Glutamatergic neuron (in vitro differentiated cells): ENCODE data around the gene LIPC. TPM values are rescaled to one million over a fixed set of nuclear protein-coding genes. Genes with fewer than 3 reads are reported as not detected.

Experiments
- DNase-seq: peaks from one replicate; pipeline ENCODE4 v3.0.0; 2022
- H3K27ac Mint-ChIP-seq: one replicate; pipeline ENCODE4 v1.8.0; 2020; ENCODE audit warnings: mild to moderate bottlenecking, mixed read lengths, inconsistent platforms; ENCODE audit not compliant: unreplicated experiment
- H3K27me3 Mint-ChIP-seq: one replicate; pipeline ENCODE4 v1.8.0; 2020; ENCODE audit warnings: mild to moderate bottlenecking, moderate library complexity, mixed read lengths, inconsistent platforms; ENCODE audit not compliant: unreplicated experiment
- H3K36me3 Mint-ChIP-seq: one replicate; pipeline ENCODE4 v1.8.0; 2020; ENCODE audit warnings: mild to moderate bottlenecking, mixed read lengths, inconsistent platforms; ENCODE audit not compliant: unreplicated experiment
- H3K4me1 Mint-ChIP-seq: one replicate; pipeline ENCODE4 v1.8.0; 2020; ENCODE audit warnings: mild to moderate bottlenecking, low read depth, mixed read lengths, inconsistent platforms; ENCODE audit not compliant: unreplicated experiment
- H3K4me3 Mint-ChIP-seq: one replicate; pipeline ENCODE4 v1.8.0; 2020; ENCODE audit warnings: mild to moderate bottlenecking, mixed read lengths, inconsistent platforms; ENCODE audit not compliant: unreplicated experiment
- H3K9me3 Mint-ChIP-seq: one replicate; pipeline ENCODE4 v1.8.0; 2020; ENCODE audit warnings: mild to moderate bottlenecking, moderate library complexity, mixed read lengths, inconsistent platforms; ENCODE audit not compliant: unreplicated experiment
- CTCF ChIP-seq: fragments of 200-600 bp; sonication (generic); IDR thresholded peaks from one replicate; pipeline ENCODE4 v1.5.0; 2021; ENCODE audit not compliant: partially characterized antibody, unreplicated experiment
- total RNA-seq: library from RNA; stranded (reverse); fragmentation: NEBNext Ultra II Directional; extraction: Animal tissue kit (Norgen Biotek cat#: 25700); gene quantifications from one replicate; pipeline ENCODE4 v1.2.1, GENCODE V29; 2021; ENCODE audit not compliant: unreplicated experiment

The LIPC gene
- total RNA-seq, 1 donor from 2014 or later: not detected

- Mint-ChIP-seq H3K27me3 (peaks cover 6% of the 10 kb centered on the region), H3K9me3 (peaks cover 5% of the 10 kb centered on the region), H3K36me3 (no peaks in the 10 kb centered on the region), H3K4me3 (no peak overlapping the region), H3K27ac (no peak overlapping the region), H3K4me1 (no peaks in the 10 kb centered on the region)
- no peak for DNase-seq
- no peak for TF ChIP-seq CTCF
These were observed 8.6 kb upstream of the LIPC start for GRCh38 chr15:58423205-58423604.

- TF ChIP-seq CTCF: no peak
- H3K27me3 Mint-ChIP-seq: peaks cover 3% of the 10 kb centered on the region
- DNase-seq: no peak
- H3K4me1 Mint-ChIP-seq: no peaks in the 10 kb centered on the region
- peaks cover 3% of the 10 kb centered on the region for H3K9me3 Mint-ChIP-seq
- no peaks in the 10 kb centered on the region for H3K36me3 Mint-ChIP-seq
- H3K27ac Mint-ChIP-seq: no peak overlapping the region
- no peak overlapping the region for H3K4me3 Mint-ChIP-seq
These were observed 7.8 kb upstream of the LIPC start for GRCh38 chr15:58423831-58424608.

- no peak for DNase-seq
- TF ChIP-seq CTCF: no peak
- no peak overlapping the region for H3K4me3 Mint-ChIP-seq
- H3K27me3 Mint-ChIP-seq: peaks cover 5% of the 10 kb centered on the region
- H3K36me3 Mint-ChIP-seq: no peaks in the 10 kb centered on the region
- no peaks in the 10 kb centered on the region for H3K4me1 Mint-ChIP-seq
- H3K9me3 Mint-ChIP-seq: peaks cover 3% of the 10 kb centered on the region
- no peak overlapping the region for H3K27ac Mint-ChIP-seq
These were observed 7.1 kb upstream of the LIPC start for GRCh38 chr15:58424722-58425121.

GRCh38 chr15:58425185-58425584 lies 6.6 kb upstream of the LIPC start:
- peaks cover 2% of the 10 kb centered on the region for H3K9me3 Mint-ChIP-seq
- peaks cover 5% of the 10 kb centered on the region for H3K27me3 Mint-ChIP-seq
- no peak for DNase-seq
- no peak overlapping the region for H3K27ac Mint-ChIP-seq
- no peaks in the 10 kb centered on the region for H3K36me3 Mint-ChIP-seq
- TF ChIP-seq CTCF: no peak
- no peaks in the 10 kb centered on the region for H3K4me1 Mint-ChIP-seq
- H3K4me3 Mint-ChIP-seq: no peak overlapping the region

GRCh38 chr15:58425834-58426233 lies 6.0 kb upstream of the LIPC start:
- no peak for TF ChIP-seq CTCF
- Mint-ChIP-seq H3K9me3 (peaks cover 2% of the 10 kb centered on the region), H3K4me3 (no peak overlapping the region), H3K27me3 (peaks cover 5% of the 10 kb centered on the region), H3K27ac (no peak overlapping the region), H3K36me3 (no peaks in the 10 kb centered on the region), H3K4me1 (no peaks in the 10 kb centered on the region)
- no peak for DNase-seq
